AG09319 (cell line): Measurements from ENCODE around the gene TSPYL1.
A peak's percentile ranks its signal among the peaks of the same experiment; 100 is the strongest.

Experiments
- DNase-seq: peaks from one replicate; pipeline ENCODE4 v3.0.0-alpha.2; 2010; ENCODE audit warnings: low read depth; ENCODE audit errors: extremely low read depth
- TF ChIP-seq, protein P1 (sequence below): IDR thresholded peaks from 2 replicates; pipeline ENCODE4 v1.5.1; 2011; ENCODE audit warnings: low read depth, mild to moderate bottlenecking, inconsistent platforms, low read length, moderate library complexity

TSPYL1 gene

DNA sequence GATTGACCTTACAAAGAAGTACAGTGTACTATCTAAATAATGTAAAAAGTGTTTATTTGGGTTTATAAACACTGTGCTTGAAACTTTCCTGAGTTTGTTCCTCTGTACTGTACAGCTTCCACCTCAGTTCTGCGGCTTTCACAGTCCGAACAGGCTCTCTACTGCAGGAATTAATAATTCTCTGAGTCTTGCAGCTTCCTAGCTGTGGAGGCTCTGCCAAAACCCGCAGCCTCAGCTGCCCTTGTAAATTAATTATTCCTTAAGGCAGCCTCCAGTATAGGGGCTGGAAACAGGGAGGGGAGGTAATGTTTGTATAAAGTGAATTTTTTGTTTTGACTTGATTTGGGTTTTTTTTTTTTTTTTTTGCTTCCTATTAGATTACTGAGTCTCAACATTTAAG, 45.0 kb downstream of the TSPYL1 start:
- no peak for DNase-seq
- TF ChIP-seq, protein P1, sequence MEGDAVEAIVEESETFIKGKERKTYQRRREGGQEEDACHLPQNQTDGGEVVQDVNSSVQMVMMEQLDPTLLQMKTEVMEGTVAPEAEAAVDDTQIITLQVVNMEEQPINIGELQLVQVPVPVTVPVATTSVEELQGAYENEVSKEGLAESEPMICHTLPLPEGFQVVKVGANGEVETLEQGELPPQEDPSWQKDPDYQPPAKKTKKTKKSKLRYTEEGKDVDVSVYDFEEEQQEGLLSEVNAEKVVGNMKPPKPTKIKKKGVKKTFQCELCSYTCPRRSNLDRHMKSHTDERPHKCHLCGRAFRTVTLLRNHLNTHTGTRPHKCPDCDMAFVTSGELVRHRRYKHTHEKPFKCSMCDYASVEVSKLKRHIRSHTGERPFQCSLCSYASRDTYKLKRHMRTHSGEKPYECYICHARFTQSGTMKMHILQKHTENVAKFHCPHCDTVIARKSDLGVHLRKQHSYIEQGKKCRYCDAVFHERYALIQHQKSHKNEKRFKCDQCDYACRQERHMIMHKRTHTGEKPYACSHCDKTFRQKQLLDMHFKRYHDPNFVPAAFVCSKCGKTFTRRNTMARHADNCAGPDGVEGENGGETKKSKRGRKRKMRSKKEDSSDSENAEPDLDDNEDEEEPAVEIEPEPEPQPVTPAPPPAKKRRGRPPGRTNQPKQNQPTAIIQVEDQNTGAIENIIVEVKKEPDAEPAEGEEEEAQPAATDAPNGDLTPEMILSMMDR: no peak

DNA sequence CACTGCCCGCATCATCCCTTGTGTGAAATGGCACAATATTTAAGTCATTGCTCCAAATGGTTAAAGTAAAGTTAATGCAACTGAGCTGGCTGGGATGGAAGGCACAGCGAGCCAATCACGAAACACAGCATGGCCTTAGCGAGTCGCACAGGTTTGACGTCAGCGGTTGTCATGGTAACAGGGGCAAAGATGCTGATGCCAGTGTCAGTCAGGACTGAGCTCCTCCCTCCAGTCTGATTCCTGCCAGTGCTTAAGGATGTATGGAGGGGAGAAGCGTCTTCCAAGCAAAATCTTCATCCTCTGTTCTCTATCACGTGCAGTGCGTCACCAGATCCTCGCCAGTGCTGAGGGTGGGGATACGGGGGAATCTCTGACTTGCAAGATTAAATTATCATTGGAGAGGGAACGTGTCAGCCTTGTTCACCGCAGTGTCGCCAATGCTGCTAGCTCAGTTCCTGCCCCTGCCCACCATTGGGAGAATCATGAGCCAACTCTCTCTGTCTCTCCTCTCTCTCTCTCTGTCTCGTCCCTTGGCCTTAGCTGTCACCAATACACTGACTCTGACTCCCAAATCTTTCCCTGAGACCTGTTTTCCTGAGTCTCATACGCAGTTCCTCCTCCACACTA, 50.3 kb downstream of the TSPYL1 start:
- peak; percentile 79 for DNase-seq
- TF ChIP-seq, protein P1: no peak
